ENCODE measurements around the gene MTERF1. TPM values are rescaled to one million over a fixed set of nuclear protein-coding genes. Genes with fewer than 3 reads are reported as not detected.

Gene MTERF1
- polyA plus RNA-seq: 1 to 10 TPM; 1.4 to 9.1 (median 8.9) TPM

DNA sequence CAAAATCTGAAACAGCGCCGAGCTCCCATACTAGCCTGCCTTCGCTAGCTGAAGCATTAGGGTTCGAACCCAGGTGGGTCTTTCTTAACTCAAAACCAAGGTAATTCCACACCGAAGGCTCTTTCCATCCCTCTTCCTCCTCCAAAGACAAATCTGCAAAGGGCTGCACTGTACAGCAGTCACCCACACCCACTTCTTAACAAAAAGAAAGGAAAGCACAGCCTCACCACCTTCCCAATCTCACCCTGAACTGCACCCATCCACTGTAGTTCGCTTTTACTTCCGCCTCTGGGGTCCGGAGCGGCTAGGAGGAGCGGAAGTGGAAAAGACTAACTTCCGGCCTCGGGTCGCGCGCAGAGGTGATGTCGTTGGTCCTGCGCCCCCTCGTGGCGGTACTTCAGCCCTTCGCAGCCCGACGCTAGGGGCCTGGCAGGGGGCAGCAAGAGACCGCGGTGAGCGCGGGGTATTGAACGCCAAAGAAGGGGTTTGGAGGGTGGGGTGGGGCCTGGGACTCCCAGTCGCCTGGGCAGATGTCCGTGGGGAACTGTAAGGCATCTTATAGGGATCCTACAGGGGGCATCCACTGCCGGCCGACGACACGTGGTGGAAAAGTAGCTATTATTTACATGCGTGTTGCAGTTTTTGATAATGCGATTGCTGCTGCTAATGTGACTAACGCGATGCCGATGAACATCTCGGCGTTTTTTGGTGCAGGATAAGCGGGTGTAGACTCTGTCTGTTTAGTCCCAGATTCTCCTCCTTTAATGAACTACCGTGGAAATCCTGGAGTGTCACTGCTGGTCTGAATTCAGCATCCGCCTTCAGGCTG lies at the start of gene MTERF1:
Gene MTERF1, minus strand, starts transcription at position 290 of the 829 bp plus-strand sequence. CDS start 619 bp downstream, outside the sequence.
- H3K9me3 Mint-ChIP-seq: no peaks in the 10 kb centered on the region
- H3K27me3 Mint-ChIP-seq (ENCODE audit: low read depth in 3 of 3): peaks cover 0 to 8% (median 5%) of the 10 kb centered on the region in 3 donors
- H3K36me3 Mint-ChIP-seq: peaks cover 4 to 19% (median 19%) of the 10 kb centered on the region in 3 donors

DNA sequence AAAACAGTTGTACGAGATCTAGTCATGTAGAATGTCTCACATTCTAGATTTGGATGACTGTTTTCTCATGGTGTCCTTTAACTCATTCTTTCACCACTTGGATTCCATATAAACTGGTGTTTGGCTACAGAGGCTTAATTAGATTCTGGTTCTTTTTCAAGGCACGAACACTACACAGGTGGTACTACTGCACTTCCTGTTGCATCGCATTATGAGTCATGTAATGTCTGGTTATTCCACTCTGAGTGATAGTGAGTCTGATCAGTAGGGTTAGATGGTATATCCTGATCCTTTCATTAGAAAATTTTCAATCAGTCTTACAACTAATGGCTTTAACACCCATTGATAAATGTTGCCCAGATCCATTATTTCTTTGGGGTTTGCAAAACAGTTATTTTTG lies 49.0 kb upstream of the MTERF1 start:
- H3K9me3 Mint-ChIP-seq: no peaks in the 10 kb centered on the region
- H3K27me3 Mint-ChIP-seq (ENCODE audit: low read depth in 3 of 3): peaks cover 7 to 9% (median 8%) of the 10 kb centered on the region in 3 donors
- H3K4me3 Mint-ChIP-seq: no peak overlapping the region
- no peak overlapping the region for H3K27ac Mint-ChIP-seq
- no peaks in the 10 kb centered on the region for H3K4me1 Mint-ChIP-seq
- no peaks in the 10 kb centered on the region for H3K36me3 Mint-ChIP-seq
- no peak for DNase-seq

More for the DNA sequence above, at the start of gene MTERF1:
- DNase-seq: peak; percentile 88 to 90 (median 90)
- Mint-ChIP-seq H3K4me3 (peak within 1 kb of the TSS; percentile 92 to 99 (median 97)), H3K27ac (peak within 1 kb of the TSS; percentile 90 to 99 (median 96)), H3K4me1 (peaks cover 40 to 47% of the 10 kb centered on the region in 2 donors)

DNA sequence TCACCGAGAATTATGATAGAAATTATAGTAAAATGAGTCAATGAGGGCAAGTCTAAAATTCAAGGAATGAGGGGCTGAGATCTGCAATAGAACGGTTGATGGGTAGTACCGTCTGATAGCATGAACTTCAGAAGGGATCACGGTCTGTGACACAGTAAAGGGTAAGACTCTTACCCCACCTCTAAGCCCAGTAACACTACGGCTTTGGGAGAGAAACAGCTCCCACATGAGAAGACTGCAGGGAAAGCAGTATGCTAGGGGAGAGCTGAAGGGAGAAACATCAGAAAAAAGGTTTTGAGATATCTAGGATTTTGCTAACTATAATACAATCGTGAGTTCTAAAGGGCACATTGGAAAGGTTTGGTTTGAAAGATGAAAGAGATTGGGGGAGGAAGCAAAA lies 47.4 kb upstream of the MTERF1 start:
- no peak overlapping the region for H3K4me3 Mint-ChIP-seq

DNA sequence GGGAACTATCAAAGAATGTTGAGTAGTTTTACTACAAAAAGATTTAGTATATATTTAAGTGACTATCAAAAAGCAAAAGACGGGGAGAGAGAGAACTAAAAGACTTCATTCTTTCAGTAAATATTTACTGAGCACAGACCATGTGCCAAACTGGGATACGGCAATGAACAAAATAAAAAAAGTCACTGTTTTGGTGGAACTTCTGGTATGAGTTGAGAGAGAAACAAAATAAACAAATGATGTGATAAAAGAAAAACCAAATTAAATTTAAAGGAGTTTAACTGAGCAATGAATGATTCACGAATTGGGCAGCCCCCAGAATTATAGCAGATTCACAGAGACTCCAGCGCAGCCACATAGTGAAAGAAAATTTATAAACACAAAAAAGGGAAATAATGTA lies 42.4 kb upstream of the MTERF1 start:
- no peaks in the 10 kb centered on the region for H3K4me1 Mint-ChIP-seq
- no peaks in the 10 kb centered on the region for H3K9me3 Mint-ChIP-seq
- DNase-seq: no peak
- no peak overlapping the region for H3K4me3 Mint-ChIP-seq
- H3K36me3 Mint-ChIP-seq: no peaks in the 10 kb centered on the region
- no peak overlapping the region for H3K27ac Mint-ChIP-seq
- peaks cover 2 to 7% (median 5%) of the 10 kb centered on the region in 3 donors for H3K27me3 Mint-ChIP-seq (ENCODE audit: low read depth in 3 of 3)

More for the DNA sequence above, 47.4 kb upstream of the MTERF1 start:
- DNase-seq: no peak
- Mint-ChIP-seq H3K4me1 (no peaks in the 10 kb centered on the region), H3K9me3 (no peaks in the 10 kb centered on the region), H3K27ac (no peak overlapping the region), H3K27me3 (ENCODE audit: low read depth in 3 of 3) (peaks cover 5 to 8% (median 6%) of the 10 kb centered on the region in 3 donors), H3K36me3 (no peaks in the 10 kb centered on the region)

GRCh38 chr7:91918356-91918755 lies 37.9 kb upstream of the MTERF1 start:
- no peaks in the 10 kb centered on the region for H3K4me1 Mint-ChIP-seq
- H3K36me3 Mint-ChIP-seq: peaks cover 0 to 3% (median 0%) of the 10 kb centered on the region in 3 donors
- no peak overlapping the region for H3K27ac Mint-ChIP-seq
- H3K27me3 Mint-ChIP-seq (ENCODE audit: low read depth in 3 of 3): peaks cover 0 to 2% (median 0%) of the 10 kb centered on the region in 3 donors
- DNase-seq: no peak
- no peak overlapping the region for H3K4me3 Mint-ChIP-seq
- H3K9me3 Mint-ChIP-seq: no peaks in the 10 kb centered on the region

GRCh38 chr7:91916051-91916440 lies 35.5 kb upstream of the MTERF1 start:
- Mint-ChIP-seq H3K4me3 (no peak overlapping the region), H3K9me3 (no peaks in the 10 kb centered on the region), H3K27ac (no peak overlapping the region), H3K36me3 (peaks cover 0 to 3% (median 0%) of the 10 kb centered on the region in 3 donors), H3K4me1 (no peaks in the 10 kb centered on the region), H3K27me3 (ENCODE audit: low read depth in 3 of 3) (peaks cover 0 to 2% (median 0%) of the 10 kb centered on the region in 3 donors)
- no peak for DNase-seq

DNA sequence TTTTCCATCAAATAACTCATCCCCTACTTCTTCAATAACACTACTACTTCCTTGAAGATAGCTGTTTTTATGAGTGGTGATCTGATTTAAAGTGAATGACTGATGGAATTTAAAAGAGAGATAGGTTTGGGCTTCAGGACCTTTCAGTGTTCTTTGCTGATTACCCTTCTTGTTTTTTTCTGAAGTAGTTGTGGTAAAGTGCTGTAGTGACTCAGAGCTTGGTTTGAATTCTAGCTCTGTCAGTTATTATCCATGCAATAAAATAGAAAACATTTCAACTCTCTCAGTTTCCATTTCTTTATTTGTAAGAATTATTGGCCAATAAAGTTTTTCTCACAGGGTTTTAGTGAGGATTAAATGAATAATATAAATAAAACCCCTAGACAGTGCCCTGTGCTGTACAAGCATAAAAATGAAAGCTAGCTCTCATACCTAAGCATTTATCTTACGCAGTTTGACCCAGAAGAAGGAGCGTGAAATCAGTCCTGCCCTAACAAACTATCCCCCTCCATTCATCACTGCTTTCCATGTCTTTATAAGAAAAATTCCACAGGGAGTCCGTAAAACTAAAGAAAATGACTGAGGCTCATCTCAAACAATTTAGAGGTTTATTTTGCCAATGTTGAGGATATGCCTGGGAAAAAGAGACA lies 35.0 kb upstream of the MTERF1 start:
- Mint-ChIP-seq H3K36me3 (peaks cover 0 to 3% (median 0%) of the 10 kb centered on the region in 3 donors), H3K4me1 (no peaks in the 10 kb centered on the region), H3K9me3 (no peaks in the 10 kb centered on the region), H3K4me3 (no peak overlapping the region), H3K27ac (no peak overlapping the region), H3K27me3 (ENCODE audit: low read depth in 3 of 3) (no peaks in the 10 kb centered on the region)
- no peak for DNase-seq

GRCh38 chr7:91913612-91914011 lies 33.1 kb upstream of the MTERF1 start:
- Mint-ChIP-seq H3K4me3 (no peak overlapping the region), H3K36me3 (peaks cover 0 to 3% (median 0%) of the 10 kb centered on the region in 3 donors), H3K27ac (peak overlapping the region in 1 of 6 donors; percentile 6), H3K27me3 (ENCODE audit: low read depth in 3 of 3) (peaks cover 0 to 8% (median 0%) of the 10 kb centered on the region in 3 donors), H3K4me1 (no peaks in the 10 kb centered on the region), H3K9me3 (peaks cover 0 to 2% (median 0%) of the 10 kb centered on the region in 6 donors)
- DNase-seq: no peak

DNA sequence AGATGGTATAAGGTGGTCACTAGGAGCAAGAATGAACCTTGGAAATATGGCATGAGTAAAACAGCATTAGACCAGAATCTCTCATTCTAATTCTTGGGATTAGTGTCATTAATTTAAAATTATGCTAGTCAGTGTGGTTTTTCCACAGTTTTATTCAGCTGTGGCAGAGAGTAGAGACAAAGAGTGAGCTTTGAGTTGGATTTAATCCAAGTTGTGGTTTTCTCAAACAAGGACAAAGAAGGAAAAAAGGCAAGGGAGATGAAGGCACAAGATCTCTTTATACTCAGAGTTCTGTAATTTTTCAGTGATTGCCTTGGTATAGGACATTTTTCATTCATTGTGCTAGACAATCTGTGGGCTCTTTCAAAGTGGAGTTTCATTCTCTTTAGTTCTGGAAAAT lies 32.0 kb upstream of the MTERF1 start:
- no peak overlapping the region for H3K27ac Mint-ChIP-seq
- no peaks in the 10 kb centered on the region for H3K4me1 Mint-ChIP-seq
- H3K4me3 Mint-ChIP-seq: no peak overlapping the region
- DNase-seq: no peak
- peaks cover 0 to 8% (median 0%) of the 10 kb centered on the region in 3 donors for H3K27me3 Mint-ChIP-seq (ENCODE audit: low read depth in 3 of 3)
- H3K36me3 Mint-ChIP-seq: peaks cover 0 to 3% (median 0%) of the 10 kb centered on the region in 3 donors
- peaks cover 0 to 2% (median 0%) of the 10 kb centered on the region in 6 donors for H3K9me3 Mint-ChIP-seq

DNA sequence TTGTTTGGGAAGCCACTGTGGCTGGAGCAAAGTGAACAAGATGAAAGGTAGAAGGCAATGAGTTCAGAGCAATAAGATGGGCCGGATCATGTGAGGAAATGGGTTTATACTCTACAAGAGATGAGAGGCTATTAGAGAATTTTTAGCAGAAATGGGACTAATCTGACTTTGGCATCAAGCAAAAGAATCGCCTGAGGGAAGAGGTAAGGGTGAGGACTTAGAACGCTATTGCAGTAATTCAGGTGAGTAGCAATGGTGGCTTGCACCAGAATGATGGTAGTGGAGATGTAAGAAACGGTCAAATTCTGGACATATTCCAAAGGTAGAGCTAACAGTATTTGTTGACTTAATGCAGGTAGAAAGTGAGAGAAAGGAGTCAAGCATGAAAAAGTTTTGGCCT lies 30.6 kb upstream of the MTERF1 start:
- no peak for DNase-seq
- Mint-ChIP-seq H3K27ac (no peak overlapping the region), H3K27me3 (ENCODE audit: low read depth in 3 of 3) (peaks cover 0 to 8% (median 0%) of the 10 kb centered on the region in 3 donors), H3K9me3 (peaks cover 0 to 2% (median 0%) of the 10 kb centered on the region in 6 donors), H3K4me1 (no peaks in the 10 kb centered on the region), H3K36me3 (peaks cover 0 to 3% (median 0%) of the 10 kb centered on the region in 3 donors), H3K4me3 (no peak overlapping the region)

DNA sequence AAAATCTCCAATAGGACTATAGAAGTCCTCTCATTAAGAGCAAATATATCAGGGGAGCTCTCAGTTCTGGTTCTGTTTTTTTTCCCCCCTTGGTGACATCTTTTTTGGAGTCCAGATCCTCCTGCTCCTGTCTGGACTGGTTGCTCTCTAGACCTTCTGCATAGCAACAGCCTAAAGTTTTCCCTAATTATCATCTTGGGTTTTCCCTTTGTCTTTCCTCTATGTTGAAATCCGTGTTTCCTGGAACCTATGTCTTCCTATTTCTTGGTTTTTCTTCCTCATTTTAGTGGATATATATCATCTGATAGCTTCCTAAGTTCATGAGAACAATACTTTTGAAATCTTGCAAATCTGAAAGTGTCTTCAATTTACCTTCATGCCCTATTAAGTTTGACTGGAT lies 29.7 kb upstream of the MTERF1 start:
- no peak for DNase-seq
- H3K4me1 Mint-ChIP-seq: no peaks in the 10 kb centered on the region
- H3K36me3 Mint-ChIP-seq: peaks cover 0 to 1% (median 0%) of the 10 kb centered on the region in 3 donors
- H3K4me3 Mint-ChIP-seq: no peak overlapping the region
- peaks cover 0 to 8% (median 0%) of the 10 kb centered on the region in 3 donors for H3K27me3 Mint-ChIP-seq (ENCODE audit: low read depth in 3 of 3)
- H3K9me3 Mint-ChIP-seq: peaks cover 0 to 2% (median 0%) of the 10 kb centered on the region in 6 donors
- no peak overlapping the region for H3K27ac Mint-ChIP-seq

- Mint-ChIP-seq H3K9me3 (no peaks in the 10 kb centered on the region), H3K27me3 (ENCODE audit: low read depth in 3 of 3) (peaks cover 2 to 6% (median 3%) of the 10 kb centered on the region in 3 donors), H3K4me3 (no peak overlapping the region), H3K36me3 (no peaks in the 10 kb centered on the region), H3K4me1 (no peaks in the 10 kb centered on the region), H3K27ac (no peak overlapping the region)
- no peak for DNase-seq
Observed at GRCh38 chr7:91899563-91899962, 19.1 kb upstream of the MTERF1 start.

DNA sequence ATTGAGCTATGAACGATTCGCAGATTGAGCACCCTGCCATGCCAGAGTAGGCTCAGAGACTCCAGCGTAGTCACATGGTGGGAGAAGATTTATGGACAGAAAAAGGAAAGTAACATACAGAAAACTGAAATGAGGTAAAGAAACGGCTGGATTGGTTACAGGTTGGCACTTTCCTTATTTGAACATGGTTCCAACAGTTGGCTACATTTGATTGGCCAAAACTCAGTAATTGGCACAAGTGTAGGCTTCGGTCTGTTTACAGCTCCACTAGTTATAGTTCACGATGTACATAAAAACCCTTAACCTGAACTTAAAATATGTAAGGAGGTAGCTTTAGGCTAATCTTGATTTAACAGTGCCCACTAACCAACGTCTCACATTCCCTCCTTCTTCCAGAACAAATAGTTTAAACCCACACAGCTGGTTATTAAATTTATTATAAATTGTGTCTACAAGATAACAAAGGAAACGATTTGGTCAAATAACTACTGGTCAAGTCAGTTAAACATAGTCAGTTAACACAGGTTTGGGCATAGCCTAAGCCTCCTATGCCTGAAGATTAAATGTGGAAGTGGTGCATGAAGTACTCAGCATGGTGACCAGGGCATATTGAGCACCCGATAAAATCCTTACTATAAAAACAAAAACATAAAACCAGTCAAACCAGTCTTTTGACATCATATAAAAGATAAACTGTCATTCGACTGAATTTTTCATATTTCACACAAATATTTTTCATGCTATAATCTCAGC lies 17.9 kb upstream of the MTERF1 start:
- Mint-ChIP-seq H3K4me1 (no peaks in the 10 kb centered on the region), H3K4me3 (no peak overlapping the region), H3K36me3 (no peaks in the 10 kb centered on the region), H3K27me3 (ENCODE audit: low read depth in 3 of 3) (peaks cover 2 to 7% (median 5%) of the 10 kb centered on the region in 3 donors), H3K9me3 (no peaks in the 10 kb centered on the region), H3K27ac (no peak overlapping the region)
- DNase-seq: no peak
